Activated gamma-delta T cell treated with Interleukin-2 at 50 U/mL for 16 hours (primary cell): ENCODE results near the gene PLEKHM3.
"Not testable (repeated sequence)": the region's sequence is repeated elsewhere in the genome, so short reads cannot be mapped to it uniquely, and the experiment has no call there.

Experiments
- DNase-seq: peaks from one replicate; pipeline ENCODE4 v3.0.0-alpha.2; 2020

Gene PLEKHM3

GRCh38 chr2:207987025-207987716, 38.2 kb downstream of the PLEKHM3 start:
- no peak for DNase-seq

DNA sequence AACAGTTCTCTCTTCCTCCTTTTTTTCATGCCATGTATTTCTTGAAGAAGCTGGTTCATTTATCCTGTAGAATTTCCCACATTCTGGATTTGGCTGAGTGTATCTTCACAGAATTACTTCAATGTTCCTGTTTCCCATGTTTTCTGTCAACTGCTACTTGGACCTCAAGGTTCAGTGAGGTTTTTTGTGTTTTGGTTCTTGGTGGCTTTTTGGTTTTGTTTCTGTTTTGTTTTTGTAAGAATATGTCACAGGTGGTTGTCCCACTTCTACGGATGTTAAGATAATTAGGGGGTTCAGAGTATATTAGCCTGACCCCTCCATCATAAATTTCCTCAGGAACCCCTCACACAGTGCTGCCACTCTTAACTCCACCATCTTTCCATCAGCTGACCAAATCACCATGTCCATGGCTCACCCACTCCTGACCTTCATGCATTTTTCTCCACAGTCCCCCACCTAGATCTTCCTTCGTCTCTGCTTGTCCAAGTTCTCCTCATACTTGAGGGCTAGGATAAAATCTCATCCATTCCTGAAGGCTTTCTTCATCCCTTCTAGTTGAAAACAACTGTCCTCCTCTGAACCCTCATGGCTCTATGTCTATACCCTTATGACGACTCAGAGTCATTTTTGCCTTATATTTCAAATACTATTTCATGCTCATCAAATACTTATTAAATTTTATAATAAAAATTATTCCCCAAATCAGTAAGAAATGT, 40.4 kb downstream of the PLEKHM3 start:
- no peak for DNase-seq

DNA sequence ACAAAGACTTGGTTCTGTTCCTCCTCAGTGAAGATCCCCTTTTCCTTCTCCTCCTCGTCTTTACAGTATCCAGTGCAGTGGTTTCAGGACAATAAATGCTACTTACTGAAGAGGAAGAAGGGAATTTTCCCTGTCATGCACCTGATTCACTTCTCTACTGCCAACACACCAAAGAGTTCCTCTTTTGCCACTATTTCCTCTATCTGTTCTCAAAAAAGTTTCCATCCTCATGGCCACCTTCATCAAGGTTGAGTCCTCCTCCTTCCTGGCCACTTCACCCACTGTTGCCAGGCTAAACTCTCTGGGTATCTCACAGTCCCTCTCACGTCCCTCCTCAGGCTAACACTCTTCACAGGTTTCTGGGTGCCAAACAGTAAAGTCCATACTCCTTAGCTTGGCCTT, 41.7 kb downstream of the PLEKHM3 start:
- no peak for DNase-seq

DNA sequence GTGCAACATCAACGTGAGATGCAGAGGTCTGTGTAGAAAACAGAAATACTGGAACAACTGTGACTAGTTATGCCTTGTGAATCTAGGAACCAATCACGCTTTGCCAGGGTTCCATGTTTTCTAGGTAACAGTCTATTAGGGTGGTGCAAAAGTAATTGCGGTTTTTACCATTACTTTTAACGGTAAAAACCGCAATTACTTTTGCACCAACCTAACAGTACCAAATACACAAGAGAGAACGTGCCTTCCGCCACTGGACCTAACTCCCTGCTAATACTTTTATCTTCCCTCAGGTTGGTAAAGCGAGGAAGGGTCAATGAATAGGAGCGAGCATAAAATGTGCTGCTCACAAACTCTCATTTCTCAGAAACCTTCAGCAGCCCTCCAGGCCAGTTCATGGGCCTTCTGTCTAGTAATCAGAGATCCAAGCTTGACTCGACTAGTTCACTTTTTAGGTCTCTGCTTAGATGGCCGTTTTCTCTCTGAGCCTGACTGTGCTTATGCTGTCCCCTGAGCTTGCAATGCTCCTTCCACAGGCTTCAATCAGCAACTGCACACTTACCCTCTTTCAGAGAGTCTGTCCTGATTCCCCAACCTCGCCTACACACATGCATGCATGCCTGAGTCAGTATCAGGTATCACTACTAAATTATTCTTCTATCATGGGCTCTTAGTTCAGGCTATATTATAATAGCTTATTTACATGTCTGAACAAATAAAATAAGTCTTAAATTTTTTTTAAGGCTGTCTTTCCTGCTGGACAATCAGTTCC, 47.0 kb downstream of the PLEKHM3 start:
- DNase-seq = no peak

DNA sequence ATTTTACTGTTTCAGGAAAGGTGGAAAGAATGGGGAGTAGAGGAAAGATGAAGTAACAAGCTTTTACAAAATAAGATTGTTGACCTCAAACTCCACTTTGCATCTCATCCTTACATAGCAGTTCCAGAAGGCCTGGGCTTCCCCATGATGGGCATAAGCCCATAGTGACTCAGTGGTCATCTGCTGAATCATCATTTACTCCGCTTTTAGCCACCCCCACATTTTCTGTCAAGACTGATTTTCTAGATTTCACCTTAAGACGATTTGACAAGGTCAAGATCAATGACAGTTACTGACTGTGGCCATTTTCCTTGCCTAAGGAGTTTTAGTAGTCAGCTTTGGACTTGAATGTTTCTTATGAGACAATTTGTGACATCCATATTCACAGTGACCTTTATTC, 49.4 kb downstream of the PLEKHM3 start:
- no peak for DNase-seq

GRCh38 chr2:207974216-207974605, 51.1 kb downstream of the PLEKHM3 start:
- no peak for DNase-seq

- no peak for DNase-seq
Observed at GRCh38 chr2:207970826-207971180, 54.5 kb downstream of the PLEKHM3 start.

GRCh38 chr2:207970147-207970825, 55.0 kb downstream of the PLEKHM3 start:
- no peak for DNase-seq

- DNase-seq = no peak
Observed at GRCh38 chr2:207969249-207969648, 56.1 kb downstream of the PLEKHM3 start.

- DNase-seq = no peak
Observed at GRCh38 chr2:207967121-207967520, 58.2 kb downstream of the PLEKHM3 start.

- no peak for DNase-seq
Observed at GRCh38 chr2:207960911-207961310, 64.4 kb downstream of the PLEKHM3 start.

DNA sequence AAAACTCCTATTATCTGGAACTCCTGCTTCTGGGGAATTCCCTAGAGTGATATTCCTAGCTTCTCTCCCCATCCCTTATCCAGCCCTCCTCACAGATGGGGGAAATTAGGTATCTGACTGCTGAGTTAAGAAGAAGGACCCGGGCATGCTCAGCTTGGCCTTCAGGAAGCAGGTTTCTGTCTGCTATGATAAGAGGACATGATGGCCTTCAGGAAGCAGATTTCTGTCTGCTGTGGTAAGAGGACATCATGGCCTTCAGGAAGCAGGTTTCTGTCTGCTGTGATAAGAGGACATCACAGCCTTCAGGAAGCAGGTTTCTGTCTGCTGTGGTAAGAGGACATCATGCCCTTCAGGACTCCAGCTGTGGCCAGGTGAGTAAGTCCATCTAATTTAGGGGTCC, 65.2 kb downstream of the PLEKHM3 start:
- DNase-seq = no peak

- DNase-seq = no peak
Observed at GRCh38 chr2:207956771-207957170, 68.6 kb downstream of the PLEKHM3 start.

DNA sequence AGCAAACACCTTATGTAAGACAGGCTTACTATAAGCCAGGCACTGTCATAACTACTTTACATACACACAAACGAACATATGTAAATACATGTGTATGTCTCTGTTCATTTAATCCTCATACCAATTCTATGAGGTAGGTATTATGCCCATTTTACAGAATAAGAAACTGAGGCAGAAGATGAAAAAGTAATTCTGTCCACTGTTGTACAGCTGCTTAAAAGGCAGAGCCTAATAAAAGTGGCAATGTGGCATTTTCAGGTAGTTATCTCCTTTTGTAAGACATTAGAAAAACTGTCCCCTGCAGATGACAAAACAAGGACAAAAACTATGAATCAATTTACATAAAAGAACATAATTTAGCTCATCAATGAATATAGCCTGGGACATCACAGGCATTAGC, 69.9 kb downstream of the PLEKHM3 start:
- DNase-seq = no peak

- DNase-seq = no peak
Observed at GRCh38 chr2:207953354-207953753, 72.0 kb downstream of the PLEKHM3 start.

DNA sequence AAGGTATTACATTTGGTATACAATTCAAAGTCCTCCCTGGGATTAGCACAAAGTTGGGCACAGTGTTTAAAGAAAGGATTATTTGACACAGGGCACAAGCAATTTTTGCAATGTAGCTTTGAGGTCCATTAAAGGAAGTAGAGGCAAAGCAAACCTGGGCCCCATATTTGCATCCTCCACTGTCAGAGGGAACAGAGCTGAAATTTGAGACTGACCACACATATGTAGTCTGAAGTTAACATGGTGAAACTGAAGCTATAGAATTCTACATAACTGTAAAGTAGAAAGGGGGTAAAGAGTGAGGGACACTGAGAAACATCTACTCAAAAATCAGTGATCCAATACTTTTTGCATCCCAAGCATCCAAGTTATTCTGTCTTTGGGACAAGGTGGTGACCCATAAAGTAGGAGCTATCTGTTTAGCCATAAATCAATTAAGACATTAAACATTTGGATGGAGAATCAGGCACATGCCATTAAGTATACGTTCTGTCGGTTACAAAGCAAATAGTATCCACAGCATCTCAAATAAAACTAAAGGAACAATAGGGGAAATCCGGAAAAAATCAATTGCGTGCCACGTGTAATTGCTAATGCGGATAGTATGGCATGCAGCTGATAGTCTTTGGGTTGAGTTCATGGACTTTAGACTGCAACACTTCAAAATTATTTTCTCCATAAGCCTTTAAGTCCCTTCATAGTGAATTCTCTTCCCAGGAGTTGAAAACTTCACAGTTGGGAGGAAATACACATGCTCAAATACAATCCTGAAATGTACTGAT, 72.6 kb downstream of the PLEKHM3 start:
- DNase-seq = no peak

DNA sequence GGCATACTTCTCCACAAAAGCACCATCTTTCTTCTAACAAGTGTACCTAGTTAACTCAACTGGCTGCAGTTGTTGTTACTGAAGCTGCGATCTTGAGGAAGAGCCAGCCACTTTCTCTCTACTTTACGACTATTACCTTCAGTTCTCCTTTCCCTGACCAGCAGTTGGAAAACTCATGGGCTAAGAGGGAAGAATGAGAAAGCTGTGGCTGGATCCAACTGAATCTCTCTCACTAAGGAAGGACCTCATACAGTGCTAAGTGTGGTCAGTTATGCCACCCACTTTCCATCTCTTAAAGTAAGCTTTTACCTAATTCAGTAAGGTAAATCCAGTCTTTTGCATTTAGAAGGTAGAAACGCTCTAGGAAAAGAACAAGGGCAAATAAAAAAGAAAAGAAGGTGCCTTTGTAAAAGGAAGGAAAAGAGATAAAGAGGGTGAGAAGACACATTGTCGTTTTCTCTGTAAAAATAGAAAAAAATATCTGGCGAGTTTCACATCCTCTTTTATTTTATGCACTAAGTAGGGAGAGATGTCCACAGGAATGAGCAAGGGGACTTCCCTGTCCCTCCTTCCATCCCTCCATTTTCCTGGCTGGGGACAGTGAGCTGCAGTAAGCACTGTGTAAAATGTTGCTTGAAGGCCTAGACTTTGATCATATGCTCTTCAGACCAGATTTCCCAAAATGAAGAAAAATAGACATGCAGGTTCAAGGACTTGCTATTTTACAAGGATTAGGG, 73.4 kb downstream of the PLEKHM3 start:
- DNase-seq = no peak

DNA sequence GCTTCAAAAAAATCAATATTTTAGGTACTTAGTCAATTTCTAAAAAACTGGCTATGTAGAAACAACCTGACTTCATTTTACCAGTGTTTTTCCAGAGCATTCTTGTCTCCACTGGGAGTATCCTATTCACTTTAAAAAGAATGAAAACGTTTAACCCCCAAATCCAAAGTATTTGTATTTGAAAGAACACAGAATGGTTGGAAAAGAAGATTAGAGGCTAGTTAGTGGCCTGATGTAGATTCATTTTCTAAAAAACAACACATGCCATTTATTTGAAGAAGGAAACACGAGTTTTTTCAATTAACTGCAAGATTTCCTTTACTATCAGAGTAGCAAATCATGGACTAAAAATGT, 74.6 kb downstream of the PLEKHM3 start:
- DNase-seq = no peak

GRCh38 chr2:207950063-207950760, 75.1 kb downstream of the PLEKHM3 start:
- no peak for DNase-seq

DNA sequence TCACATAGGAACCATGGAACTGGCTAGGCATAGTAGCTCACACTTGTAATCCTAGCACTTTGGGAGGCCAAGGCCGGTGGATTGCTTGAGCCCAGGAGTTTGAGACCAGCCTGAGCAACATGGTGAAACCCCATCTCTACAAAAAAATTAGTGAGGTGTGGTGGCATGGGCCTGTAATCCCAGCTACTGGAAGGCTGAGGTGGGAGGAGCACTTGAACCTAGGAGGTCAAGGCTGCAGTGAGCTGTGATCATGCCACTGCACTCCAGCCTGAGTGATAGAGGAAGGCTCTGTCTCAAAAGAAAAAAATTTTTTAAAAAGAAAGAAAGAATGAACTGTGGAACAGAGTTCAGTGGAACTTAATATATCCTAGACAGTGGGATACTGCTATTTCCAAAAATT, 76.1 kb downstream of the PLEKHM3 start:
- not testable (repeated sequence) for DNase-seq

- no peak for DNase-seq
Observed at GRCh38 chr2:207944979-207945600, 80.2 kb downstream of the PLEKHM3 start.
